Stromal cell of bone marrow (primary cell): Measurements from ENCODE around the gene HAUS6.
"Not testable (repeated sequence)": the region's sequence is repeated elsewhere in the genome, so short reads cannot be mapped to it uniquely, and the experiment has no call there.

Experiments used
- DNase-seq: peaks from one replicate; pipeline ENCODE4 v3.0.0-alpha.2; 2012; ENCODE audit warnings: low read depth

Gene HAUS6

DNA sequence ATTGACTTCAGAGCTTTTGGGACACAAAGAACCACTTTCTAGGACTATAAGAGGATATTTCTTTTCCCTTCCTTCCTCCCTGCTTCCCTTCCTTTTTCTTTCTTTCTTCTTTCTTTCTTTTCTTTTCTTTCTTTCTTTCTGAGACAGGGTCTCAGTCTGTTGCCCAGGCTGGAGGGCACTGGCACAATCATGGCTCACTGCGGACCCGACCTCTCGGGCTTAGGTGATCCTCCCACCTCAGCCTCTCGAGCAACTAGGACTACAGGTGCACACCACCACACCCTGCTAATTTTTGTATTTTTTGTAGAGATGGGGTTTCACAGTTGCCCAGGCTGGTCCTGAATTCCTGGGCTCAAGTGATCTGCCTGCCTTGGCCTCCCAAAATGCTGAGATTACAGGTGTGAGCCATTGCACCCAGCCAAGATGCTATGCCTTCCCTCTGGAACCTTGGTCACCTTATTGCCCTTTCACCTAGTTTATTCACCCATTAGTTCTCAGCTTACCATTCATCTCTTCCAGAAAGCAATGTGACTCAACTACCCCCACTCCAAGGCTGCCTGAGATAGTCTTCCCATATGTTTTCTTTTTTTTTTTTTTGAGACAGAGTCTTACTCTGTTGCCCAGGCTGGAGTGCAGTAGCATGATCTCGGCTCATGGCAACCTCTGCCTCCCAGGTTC is 14.5 kb upstream of the HAUS6 start:
- DNase-seq: no peak

DNA sequence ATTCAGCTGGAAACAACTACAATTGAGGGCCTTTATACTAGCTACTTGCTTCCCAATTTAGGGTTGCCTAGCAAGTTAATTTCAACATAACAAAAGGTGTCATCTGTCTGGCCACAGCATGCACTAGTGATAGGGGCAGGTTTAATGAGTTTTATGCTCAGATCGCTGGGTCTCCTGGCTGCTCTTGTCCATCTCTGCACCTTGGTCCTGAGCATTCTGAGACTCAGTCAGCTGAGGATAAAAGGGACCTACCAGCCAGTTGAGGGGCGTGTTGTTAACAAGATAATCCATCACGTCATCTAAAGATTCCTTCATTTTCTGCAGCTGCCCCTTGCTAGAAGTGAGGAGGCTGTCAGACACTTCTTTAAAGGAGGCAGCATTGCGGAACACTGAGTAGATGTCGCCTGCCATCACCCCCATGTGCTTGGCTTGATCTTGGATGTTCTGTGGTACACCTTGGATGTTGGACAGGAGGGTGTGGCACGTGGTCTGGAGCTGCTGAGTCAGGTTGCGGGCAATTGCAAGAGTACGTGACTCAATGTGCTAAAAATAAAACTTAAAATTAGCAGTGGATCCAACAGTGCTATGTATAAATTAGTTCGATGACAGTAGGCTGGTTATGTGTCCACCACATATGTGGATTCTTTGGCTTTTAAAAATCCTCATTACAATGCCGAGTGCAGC is 13.5 kb upstream of the HAUS6 start:
- no peak for DNase-seq

DNA sequence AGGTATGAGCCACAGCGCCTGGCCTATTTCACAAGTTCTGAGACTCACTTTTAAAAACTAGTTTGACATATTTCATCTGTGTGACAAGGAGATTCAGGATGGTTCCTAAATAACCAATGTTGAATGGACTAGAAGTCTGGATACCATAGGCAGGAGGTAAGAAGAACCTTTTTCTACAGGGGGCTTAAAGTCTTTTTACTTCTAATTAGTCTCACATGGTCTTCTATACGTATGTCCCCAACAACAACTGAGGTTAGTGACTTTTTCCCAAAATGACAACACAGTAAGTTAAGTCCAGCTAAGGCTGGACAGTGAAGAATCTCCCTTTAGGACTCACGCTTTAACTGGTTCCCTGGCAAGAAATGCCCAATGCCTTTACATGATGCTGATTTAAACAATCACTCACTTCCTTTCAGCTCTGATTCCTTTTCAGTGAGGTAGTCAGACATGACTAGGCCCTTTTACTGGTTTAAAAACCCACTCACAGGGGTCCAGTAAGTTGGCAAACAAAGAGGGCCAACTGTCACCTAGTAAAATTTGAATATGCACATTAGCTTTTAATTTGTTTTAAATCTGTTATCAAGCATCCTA is 12.1 kb upstream of the HAUS6 start:
- no peak for DNase-seq

DNA sequence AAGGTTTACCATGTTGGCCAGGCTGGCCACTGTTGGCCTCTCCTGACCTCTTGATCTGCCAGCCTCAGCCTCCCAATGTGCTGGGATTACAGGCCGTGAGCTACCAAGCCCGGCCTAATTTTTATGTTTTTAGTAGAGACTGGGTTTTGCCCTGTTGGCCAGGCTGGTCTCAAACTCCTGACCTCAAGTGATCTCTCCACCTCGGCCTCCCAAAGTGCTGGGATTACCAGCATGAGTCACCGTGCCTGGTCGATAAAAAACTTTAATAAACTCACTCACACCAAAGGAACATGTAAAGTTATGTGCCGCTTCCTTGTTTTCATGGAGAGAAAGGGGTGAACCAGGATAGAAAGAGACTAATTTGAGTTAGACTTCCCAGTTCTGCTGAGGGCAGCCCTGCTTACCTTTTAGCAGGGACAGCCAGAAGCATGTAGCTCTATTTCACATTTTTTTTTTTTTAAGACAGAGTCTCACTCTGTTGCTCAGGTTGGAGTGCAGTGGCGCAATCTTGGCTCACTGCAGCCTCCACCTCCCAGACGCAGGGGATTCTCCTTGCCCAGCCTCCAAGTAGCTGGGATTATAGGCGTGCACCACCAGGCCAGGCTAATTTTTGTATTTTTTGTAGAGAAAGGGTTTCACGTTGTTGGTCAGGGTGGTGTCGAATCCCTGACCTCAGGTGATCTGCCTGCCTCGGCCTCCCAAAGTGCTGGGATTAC is 11.4 kb upstream of the HAUS6 start:
- DNase-seq: no peak

DNA sequence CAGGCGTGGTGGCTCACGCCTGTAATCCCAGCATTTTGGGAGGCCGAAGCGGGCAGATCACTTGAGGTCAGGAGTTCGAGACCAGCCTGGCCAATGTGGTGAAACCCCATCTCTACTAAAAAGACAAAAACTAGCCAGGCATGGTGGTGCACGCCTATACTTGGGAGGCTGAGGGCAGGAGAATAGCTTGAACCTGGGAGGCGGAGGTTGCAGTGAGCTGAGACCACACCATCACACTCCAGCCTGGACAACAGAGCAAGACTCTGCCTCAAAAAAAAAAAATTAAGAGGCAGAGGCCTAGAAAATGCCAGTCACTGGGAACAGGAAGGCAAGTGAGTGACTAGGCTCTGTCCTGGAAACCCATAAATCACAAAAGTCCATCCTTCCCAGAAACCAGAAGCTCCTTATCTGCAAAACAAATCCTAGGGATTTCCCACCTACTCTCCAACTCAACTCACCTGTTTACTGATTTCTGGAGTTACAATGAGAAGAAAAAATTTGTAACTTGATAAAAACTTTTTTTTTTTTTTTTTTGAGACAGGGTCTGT is 10.4 kb upstream of the HAUS6 start:
- not testable (repeated sequence) for DNase-seq

DNA sequence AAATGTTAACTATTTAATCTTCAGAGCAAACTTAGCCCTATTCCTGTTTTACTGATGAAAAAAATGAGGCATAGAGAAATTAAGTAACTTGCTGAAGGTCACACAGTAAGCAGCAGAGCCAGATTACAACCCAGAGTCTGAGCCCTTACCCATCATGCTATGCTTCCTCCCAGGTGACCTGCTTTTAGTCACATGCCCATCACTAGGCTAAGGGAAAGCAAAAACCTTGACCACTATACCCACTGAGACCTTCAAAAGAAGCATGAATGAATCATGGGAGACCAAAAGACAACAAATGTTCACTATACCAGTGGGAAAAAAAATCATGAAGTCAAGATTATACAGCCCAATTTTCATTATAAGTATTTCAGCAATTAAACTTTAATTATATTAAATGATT is 5.3 kb upstream of the HAUS6 start:
- no peak for DNase-seq

DNA sequence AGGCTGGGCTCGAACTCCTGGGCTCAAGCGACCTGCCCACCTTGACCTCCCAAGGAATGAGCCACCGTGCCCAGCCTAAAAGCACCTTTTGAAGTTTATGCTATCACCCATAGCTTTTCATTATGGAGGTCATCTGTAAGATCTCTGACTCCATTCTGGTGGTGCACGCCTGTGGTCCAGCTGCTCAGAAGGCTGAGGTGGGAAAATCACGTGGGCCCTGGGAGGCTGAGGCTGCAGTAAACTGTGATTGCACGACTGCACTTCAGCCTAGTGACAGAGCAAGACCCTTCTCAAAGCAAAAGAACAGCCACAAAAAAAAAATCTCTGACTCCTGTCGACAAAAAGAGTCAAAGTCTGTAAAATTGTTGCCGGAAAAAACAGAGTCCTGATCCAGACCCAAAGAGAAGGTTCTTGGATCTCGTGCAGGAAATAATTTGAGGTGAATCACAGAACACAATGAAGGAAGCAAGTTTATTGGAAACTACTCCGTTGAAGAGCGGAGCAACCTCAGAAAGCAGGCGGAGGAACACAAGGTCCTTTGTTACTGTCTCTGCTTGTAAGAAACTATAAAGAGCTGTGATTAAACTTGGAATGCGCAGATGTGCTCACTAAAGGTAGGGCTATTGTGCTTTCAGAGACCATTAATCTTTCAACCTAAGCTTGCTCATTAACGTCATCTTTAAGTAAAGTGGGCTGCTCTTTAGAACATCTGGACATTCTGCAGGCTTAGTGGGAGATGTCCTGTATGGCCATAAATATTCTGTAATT is 2.0 kb upstream of the HAUS6 start:
- no peak for DNase-seq

DNA sequence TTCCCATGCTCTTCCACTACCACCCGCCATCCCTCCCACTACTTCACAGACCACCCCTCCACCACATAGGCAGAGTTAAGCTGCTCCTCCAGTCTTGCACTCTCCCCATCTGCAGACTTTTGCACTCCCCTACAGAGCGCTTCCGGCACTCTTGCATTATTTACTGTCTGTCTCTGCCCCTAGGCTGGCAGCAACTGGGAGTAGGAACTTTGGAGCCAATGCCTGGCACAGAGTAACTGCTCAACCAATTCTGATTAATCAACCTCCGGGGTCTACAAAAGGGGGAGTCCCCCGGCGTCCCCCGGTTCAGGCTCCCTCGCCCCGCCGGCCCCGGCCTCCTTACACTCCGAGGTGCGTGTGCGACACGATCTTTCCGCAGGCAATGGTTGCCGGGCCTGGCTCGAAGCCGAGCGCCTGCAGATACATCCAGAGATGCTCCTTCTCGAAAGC is 498 bp downstream of the HAUS6 start:
- no peak for DNase-seq

DNA sequence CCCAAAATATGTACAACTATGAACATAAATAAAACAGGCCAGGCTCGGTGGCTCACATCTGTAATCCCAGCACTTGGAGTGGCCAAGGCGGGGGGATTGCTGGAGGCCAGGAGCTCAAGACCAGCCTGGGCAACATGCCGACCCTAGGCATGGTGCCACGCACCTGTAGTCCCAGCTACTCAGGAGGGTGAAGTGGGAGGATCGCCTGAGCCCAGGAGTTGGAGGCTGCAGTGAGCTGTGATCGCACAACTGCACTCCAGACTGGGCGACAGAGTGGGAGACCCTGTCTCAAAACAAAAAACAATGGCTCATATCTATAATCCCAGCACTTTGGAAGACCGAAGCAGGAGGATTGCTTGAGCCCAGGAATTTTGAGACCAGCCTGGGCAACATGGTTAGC is 1.5 kb downstream of the HAUS6 start:
- DNase-seq: no peak

DNA sequence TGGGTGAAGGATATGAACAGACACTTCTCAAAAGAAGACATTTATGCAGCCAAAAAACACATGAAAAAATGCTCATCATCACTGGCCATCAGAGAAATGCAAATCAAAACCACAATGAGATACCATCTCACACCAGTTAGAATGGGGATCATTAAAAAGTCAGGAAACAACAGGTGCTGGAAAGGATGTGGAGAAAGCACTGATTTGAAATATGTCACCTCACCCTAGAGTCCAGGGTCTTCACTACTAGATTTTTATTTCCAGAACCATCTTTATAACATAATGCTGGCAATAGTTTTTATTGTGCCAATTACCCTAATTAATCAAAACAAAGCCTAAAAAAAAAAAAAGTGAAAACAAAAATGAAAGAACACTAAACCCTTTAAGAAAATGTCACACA is 5.3 kb downstream of the HAUS6 start:
- not testable (repeated sequence) for DNase-seq

DNA sequence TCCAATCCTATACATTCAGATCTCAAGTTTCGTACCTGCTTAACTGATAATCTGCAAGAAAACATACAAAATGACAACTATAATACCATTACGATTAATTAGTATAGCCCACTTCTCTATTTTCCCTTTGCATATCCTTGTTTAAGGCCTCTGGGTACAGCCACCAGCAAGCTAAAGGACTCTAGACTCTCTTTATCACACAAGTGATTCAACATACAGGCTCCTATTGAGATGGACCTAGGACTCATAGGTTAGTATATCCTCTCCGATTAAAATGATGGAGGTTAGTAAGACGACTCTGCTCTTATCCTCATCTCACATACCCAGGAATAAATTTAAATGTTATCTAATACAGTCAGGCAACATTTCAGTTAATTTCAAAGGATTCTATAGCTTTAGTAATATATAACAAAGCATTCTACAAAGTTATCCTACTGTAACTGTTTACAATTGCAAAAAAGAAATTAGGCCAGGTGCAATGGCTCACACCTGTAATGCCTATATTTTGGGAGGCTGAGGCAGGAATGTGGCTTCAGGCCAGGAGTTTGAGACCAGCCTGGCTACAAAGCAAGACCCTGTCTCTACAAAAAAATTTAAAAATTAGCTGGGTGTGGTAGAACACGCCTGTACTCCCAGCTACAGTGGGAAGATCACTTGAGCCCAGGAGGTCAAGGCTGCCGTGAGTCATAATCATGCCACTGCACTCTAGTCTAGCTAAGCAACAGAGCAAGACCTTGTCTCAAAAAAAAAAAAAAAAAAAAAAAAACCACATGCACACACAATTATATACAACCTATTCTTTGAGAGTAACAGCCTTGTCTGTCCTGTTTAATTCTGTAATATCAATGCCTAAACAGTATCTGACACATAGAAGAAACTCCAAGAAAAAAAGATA is 15.4 kb downstream of the HAUS6 start:
- DNase-seq: peak; percentile 50

DNA sequence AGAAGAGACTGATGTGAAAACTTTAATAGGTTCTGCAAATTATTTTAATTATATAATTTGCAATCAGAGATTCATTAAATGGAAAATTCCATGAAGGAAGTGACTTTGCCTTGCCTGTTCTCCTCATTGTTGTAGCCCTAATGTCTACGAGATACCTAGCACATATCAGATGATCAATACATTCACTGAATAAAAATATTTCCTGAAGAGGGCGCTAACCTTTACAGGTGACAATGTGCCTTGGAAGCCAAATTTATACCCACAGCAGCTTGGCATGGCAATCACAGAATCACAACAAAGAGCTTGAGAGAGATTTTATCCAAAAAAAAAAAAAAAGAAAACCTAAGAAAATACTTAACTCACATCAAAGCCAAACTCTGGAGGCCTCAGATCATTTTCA is 17.4 kb downstream of the HAUS6 start:
- DNase-seq: no peak

DNA sequence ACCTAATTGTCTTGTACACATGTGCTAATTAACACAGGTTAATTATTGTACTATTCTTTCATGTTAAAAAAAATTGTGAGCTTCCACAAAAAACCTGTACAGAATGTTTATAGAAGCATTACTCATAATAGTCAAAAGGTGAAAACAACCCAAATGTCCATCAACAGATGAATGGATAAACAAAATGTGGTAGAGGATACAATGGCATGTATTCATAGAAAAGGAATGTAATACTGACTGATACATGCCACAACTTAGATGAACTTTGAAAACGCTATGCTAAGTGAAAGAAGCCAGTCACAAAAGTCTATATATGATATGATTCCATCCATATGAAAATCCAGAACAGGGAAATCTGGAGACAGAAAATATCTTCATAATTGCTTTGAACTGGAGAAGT is 27.9 kb downstream of the HAUS6 start:
- DNase-seq: no peak

DNA sequence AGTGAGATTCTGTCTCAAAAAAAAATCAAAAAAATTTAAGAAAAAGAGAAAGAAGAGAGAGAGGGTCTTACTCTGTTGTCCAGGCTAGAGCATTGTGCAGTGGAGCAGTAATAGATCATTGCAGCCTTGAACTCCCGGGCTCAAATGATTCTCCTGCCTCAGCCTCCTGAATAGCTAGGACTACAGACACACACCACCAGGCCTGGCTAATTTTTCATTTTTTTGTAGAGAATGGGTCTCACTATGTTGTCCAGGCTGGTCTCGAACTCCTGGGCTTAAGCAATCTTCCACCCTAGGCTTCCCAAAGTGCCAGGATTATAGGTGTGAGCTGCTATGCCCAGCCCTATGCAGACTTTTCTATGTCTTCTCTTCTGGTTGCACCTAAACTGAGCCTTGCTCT is 28.5 kb downstream of the HAUS6 start:
- no peak for DNase-seq

DNA sequence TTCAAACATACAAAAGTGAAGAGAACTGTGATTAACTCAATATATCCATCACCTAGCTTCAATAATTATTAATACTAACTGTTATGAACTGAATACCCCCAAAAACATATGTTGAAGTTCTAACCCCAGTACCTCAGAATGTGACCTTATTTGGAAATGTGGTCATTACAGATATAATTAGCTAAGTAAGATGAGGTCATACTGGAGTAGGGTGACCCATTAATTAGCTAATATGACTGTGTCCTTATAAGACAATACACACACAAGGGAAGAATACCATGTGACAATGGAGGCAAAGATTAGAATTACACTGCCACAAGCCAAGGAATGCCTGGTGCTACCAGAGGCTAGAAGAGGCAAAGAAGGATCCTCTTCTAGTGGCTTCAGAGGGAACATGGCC is 45.7 kb downstream of the HAUS6 start:
- DNase-seq: no peak

DNA sequence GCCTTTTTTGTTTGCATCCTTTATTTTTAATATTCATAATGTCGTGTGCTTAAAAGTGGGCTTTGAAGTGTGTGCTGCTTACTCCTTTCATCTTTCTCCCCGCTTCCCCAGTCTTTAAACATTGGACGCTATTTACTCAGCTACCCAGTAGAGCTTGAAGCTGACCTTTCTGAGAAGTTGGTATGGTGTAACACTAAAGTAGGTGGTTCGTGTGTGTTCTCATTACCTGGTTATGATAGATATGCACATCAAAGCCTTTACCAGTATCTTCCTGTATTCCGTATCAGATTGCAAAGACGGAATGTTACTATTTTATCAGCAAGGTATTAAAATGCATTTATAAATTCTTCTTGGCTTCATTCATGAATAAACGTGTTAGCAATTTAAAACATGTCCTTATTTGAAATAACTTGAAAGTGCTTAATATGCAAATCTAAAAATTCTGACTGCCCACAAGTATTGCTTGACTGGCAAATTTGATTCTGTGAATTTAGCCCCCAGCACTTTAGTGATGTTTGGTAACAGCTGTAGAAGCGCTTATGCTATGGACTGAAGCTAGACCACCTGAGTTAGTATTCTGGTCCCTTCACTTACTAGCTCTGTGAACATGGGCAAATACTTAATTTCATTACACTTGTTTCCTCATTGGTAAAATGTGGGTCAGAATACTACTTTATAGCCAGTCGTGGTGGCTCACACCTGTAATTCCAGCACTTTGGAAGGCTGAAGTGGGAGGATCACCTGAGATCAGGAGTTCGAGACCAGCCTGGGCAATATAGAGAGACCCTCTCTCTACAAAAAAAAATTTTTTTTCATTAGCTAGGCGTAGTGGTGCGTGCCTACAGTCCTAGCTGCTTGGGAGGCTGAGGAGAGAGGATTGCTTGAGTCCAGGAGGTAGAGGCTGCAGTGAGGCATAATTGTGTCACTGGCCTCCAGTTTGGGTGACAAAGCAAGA is 51.8 kb downstream of the HAUS6 start:
- DNase-seq: no peak

DNA sequence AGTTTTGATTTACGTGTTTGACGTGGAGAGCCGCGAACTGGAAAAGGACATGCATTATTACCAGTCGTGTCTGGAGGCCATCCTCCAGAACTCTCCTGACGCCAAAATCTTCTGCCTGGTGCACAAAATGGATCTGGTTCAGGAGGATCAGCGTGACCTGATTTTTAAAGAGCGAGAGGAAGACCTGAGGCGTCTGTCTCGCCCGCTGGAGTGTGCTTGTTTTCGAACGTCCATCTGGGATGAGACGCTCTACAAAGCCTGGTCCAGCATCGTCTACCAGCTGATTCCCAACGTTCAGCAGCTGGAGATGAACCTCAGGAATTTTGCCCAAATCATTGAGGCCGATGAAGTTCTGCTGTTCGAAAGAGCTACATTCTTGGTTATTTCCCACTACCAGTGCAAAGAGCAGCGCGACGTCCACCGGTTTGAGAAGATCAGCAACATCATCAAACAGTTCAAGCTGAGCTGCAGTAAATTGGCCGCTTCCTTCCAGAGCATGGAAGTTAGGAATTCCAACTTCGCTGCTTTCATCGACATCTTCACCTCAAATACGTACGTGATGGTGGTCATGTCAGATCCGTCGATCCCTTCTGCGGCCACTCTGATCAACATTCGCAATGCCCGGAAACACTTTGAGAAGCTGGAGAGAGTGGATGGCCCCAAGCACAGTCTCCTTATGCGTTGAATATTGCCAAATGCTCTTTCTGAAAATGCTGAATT is 52.6 kb downstream of the HAUS6 start:
- DNase-seq: peak; percentile 8

DNA sequence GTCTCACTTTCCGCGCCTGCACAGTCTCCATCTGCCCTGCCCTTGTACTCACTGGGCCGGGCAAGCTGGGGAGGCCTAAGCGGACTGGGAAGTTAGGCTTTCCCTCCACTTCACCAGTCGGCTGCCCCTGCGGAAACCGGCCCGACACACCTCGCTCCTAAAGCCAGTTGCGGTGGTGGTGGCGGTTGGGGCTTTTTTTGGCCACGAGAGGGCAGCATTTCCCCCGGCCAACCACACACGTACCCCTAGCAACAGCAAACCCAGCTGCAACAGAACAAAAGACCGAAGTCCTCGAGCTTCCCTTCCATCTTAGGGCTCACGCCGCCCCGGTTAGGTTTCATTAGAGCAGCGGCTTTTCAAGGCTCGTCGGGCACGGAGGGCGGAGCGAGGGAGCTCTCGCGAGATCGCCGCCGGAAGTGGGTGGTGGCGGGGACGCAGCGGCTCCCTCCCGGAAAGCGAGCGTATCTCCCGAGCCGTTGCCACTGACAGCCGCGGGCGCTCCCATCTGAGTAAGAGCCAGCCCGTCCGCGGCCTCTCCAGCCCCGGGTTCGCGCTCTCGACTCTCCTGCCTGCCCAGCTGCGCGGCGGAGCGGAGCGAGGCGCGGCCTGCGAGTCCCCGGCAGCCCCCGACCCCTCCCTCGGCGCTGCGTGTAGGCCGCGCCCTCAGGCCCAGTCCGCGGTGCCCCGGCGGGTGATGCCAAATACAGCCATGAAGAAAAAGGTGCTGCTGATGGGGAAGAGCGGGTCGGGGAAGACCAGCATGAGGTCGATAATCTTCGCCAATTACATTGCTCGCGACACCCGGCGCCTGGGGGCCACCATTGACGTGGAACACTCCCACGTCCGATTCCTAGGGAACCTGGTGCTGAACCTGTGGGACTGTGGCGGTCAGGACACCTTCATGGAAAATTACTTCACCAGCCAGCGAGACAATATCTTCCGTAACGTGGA is 53.5 kb downstream of the HAUS6 start, which contains the start of gene RRAGA:
TSS of gene RRAGA (plus strand) at position 462 of the 951 bp plus-strand sequence. CDS start at position 695, 233 bp downstream.
- peak; percentile 92 for DNase-seq
